K562 (cell line): ENCODE results near the gene OR6K3. TPM values are rescaled to one million over a fixed set of nuclear protein-coding genes. Genes with fewer than 3 reads are reported as not detected.

Source experiments
- ATAC-seq: fragments of 200-7000 bp; cut with Tn5 transposase; 3 replicates; pipeline ENCODE4 v1.9.1; 2020; ENCODE audit warnings: moderate library complexity
- BruUV-seq: library from RNA; stranded (reverse); fragments of 400-500 nt; replicated peaks from 2 replicates; lab custom pipeline; 2021; lab: Mats Ljungman, UMichigan
- CTCF ChIA-PET: fragments of 300-600 bp; formaldehyde crosslinking; extraction: SDS; loops from one replicate; lab custom pipeline; 2021; ENCODE audit warnings: low intra/inter-chr PET ratio; lab: Yijun Ruan, JAX
- POLR2A ChIA-PET: fragments of 300-600, 350-650 bp; sonication (Branson Sonifier 250); formaldehyde crosslinking; extraction: SDS; loops from one replicate; lab custom pipeline; 2021; ENCODE audit warnings: antibody characterized with exemption, inconsistent platforms; lab: Yijun Ruan, JAX
- DNase-seq, 4 experiments: peaks; one replicate each; pipeline versions ENCODE4 v3.0.0 to v3.0.0-alpha.2; 2011 to 2018; ENCODE audit warnings: low spot score in 3 of 4, mixed read lengths in 3 of 4; ENCODE audit errors: extremely low read depth in 1 of 4
- FAIRE-seq: peaks from 2 replicates; lab custom pipeline; 2011; peaks lifted over from hg19 to GRCh38; lab: Jason Lieb, UNC
- H2AFZ ChIP-seq: 2 replicates; pipeline ENCODE4 v1.6.0; 2011; ENCODE audit warnings: low read depth, low read length, control low read depth, inconsistent platforms
- H3K27ac ChIP-seq: fragments of 200-600 bp; 3 replicates; pipeline ENCODE4 v1.8.0; 2011; ENCODE audit warnings: low read depth, mild to moderate bottlenecking, control low read depth, inconsistent platforms, low read length, moderate library complexity, mixed read lengths; ENCODE audit errors: extremely low read depth
- H3K27me3 ChIP-seq, 2 experiments: fragments of 300-600 bp in 1 of 2; 2 replicates in 1 of 2; 3 replicates in 1 of 2; pipeline versions ENCODE4 v1.6.0 to v1.8.0; 2011; ENCODE audit warnings: inconsistent platforms in 2 of 2, low read length in 2 of 2, mild to moderate bottlenecking in 1 of 2, mixed read lengths in 1 of 2, moderate library complexity in 1 of 2; ENCODE audit not compliant: control insufficient read depth in 2 of 2, insufficient read depth in 2 of 2
- H3K36me3 ChIP-seq: fragments of 300-600 bp; 3 replicates; pipeline ENCODE4 v1.8.0; 2011; ENCODE audit warnings: mild to moderate bottlenecking, low read length, inconsistent platforms; ENCODE audit not compliant: control insufficient read depth, insufficient read depth
- H3K4me1 ChIP-seq, 2 experiments: fragments of 200-600 bp in 1 of 2; replicated peaks in 1 of 2; 2 replicates in 1 of 2; 3 replicates in 1 of 2; pipeline versions ENCODE4 v1.5.1 to v1.8.0; 2011; ENCODE audit warnings: inconsistent platforms in 2 of 2, low read length in 2 of 2, mild to moderate bottlenecking in 1 of 2, mixed read lengths in 1 of 2, moderate library complexity in 1 of 2; ENCODE audit not compliant: control insufficient read depth in 2 of 2, insufficient read depth in 2 of 2
- H3K4me2 ChIP-seq: 2 replicates; pipeline ENCODE4 v1.6.1; 2011; ENCODE audit warnings: low read length, control low read depth, inconsistent platforms, mixed read lengths; ENCODE audit not compliant: insufficient read depth
- H3K4me3 ChIP-seq: fragments of 200-600 bp; sonication (generic), shearing (Covaris generic); 2 replicates; pipeline ENCODE4 v1.5.1; 2016; ENCODE audit warnings: control low read depth, inconsistent platforms
- H3K79me2 ChIP-seq: fragments of 200-600 bp; 3 replicates; pipeline ENCODE4 v1.8.0; 2011; ENCODE audit warnings: low read length, inconsistent platforms; ENCODE audit not compliant: control insufficient read depth, insufficient read depth
- H3K9ac ChIP-seq, 2 experiments: 2 replicates each; pipeline versions ENCODE4 v1.6.0 to v1.6.1; 2011; ENCODE audit warnings: low read depth in 2 of 2, low read length in 2 of 2, control low read depth in 1 of 2, inconsistent platforms in 1 of 2, mild to moderate bottlenecking in 1 of 2, mixed read lengths in 1 of 2; ENCODE audit not compliant: insufficient read depth in 1 of 2
- H3K9me1 ChIP-seq: one replicate; pipeline ENCODE4 v1.6.0; 2011; ENCODE audit warnings: inconsistent platforms, mild to moderate bottlenecking, low read length, moderate library complexity; ENCODE audit not compliant: control insufficient read depth, insufficient read depth
- H3K9me3 ChIP-seq: replicated peaks from 2 replicates; pipeline ENCODE4 v1.5.1; 2011; ENCODE audit warnings: low read depth, low read length, inconsistent platforms; ENCODE audit not compliant: control insufficient read depth, insufficient read depth
- H4K20me1 ChIP-seq: replicated peaks from 2 replicates; pipeline ENCODE4 v1.6.1; 2011; ENCODE audit warnings: low read length, inconsistent platforms, mixed read lengths; ENCODE audit not compliant: control insufficient read depth, insufficient read depth
- CEBPB ChIP-seq: fragments of 450-650 bp; IDR thresholded peaks from 2 replicates; pipeline ENCODE4 v1.6.1; 2016; ENCODE audit warnings: missing genetic modification characterization, missing compliant biosample characterization
- ETV6 ChIP-seq, 3 experiments: fragments of 150-350 bp in 1 of 3; sonication (generic) in 1 of 3; formaldehyde crosslinking in 1 of 3; IDR thresholded peaks; 2 replicates each; pipeline versions ENCODE4 v1.6.1 to v1.8.0; 2014 to 2022; ENCODE audit warnings: borderline replicate concordance in 2 of 3, low read depth in 2 of 3, antibody characterized with exemption in 1 of 3, low read length in 1 of 3, mild to moderate bottlenecking in 1 of 3, missing genetic modification reagents in 1 of 3
- GABPB1 ChIP-seq: sonication (generic); formaldehyde crosslinking; IDR thresholded peaks from 2 replicates; pipeline ENCODE4 v1.8.0; 2022; ENCODE audit warnings: mild to moderate bottlenecking, missing genetic modification reagents
- KAT7 ChIP-seq: sonication (generic); formaldehyde crosslinking; IDR thresholded peaks from 2 replicates; pipeline ENCODE4 v1.8.0; 2022; ENCODE audit warnings: missing genetic modification reagents, mild to moderate bottlenecking, borderline replicate concordance
- KAT8 ChIP-seq: fragments of 450-650 bp; IDR thresholded peaks from 2 replicates; pipeline ENCODE4 v1.6.1; 2016; ENCODE audit warnings: low read depth, mild to moderate bottlenecking
- PBX2 ChIP-seq, 2 experiments: IDR thresholded peaks in 1 of 2; conservative IDR thresholded peaks in 1 of 2; 2 replicates each; pipeline ENCODE4 v1.6.1; 2016; ENCODE audit warnings: low read depth in 2 of 2, mild to moderate bottlenecking in 1 of 2, missing compliant biosample characterization in 1 of 2, missing genetic modification characterization in 1 of 2, moderate library complexity in 1 of 2
- SP2 ChIP-seq: IDR thresholded peaks from 2 replicates; pipeline ENCODE4 v1.6.1; 2011; ENCODE audit warnings: mild to moderate bottlenecking, low read depth, low read length, moderate library complexity; ENCODE audit not compliant: poor library complexity, severe bottlenecking; ENCODE audit errors: extremely low read depth
- SRSF9 ChIP-seq: fragments of 200-400 bp; formaldehyde crosslinking; IDR thresholded peaks from 2 replicates; pipeline ENCODE4 v1.6.1; 2017; ENCODE audit warnings: low read depth, low read length, borderline replicate concordance
- TARDBP ChIP-seq: fragments of 450-650 bp; IDR thresholded peaks from 2 replicates; pipeline ENCODE4 v1.6.1; 2016
- TFE3 ChIP-seq: fragments of 450-650 bp; formaldehyde crosslinking; IDR thresholded peaks from 2 replicates; pipeline ENCODE4 v1.4.0; 2020; ENCODE audit warnings: mild to moderate bottlenecking, mixed read lengths
- TRIM24 ChIP-seq, 2 experiments: fragments of 450-650 bp; IDR thresholded peaks; 2 replicates each; pipeline ENCODE4 v1.6.1; 2016
- YBX1 ChIP-seq: fragments of 450-650 bp; IDR thresholded peaks from 2 replicates; pipeline ENCODE4 v1.7.1; 2016; ENCODE audit warnings: mild to moderate bottlenecking
- ZNF133 ChIP-seq: fragments of 250-450 bp; sonication (Bioruptor Pico); IDR thresholded peaks from 2 replicates; pipeline ENCODE4 v1.4.0; 2020; ENCODE audit warnings: mild to moderate bottlenecking
- ZNF280B ChIP-seq: fragments of 250-450 bp; sonication (Bioruptor Pico); IDR thresholded peaks from 2 replicates; pipeline ENCODE4 v1.5.1; 2021; ENCODE audit warnings: mild to moderate bottlenecking
- WGBS: fragments of 100-300 bp; shearing (Covaris generic); methylation state at CpG from one replicate; pipeline ENCODE4 v1.1.6; 2016; ENCODE audit warnings: low coverage, mixed read lengths; ENCODE audit not compliant: insufficient coverage; ENCODE audit errors: missing lambda C conversion rate; 5-methylcytosine and 5-hydroxymethylcytosine counted together
- in situ Hi-C: fragments of 300-500 bp; cut with MboI; formaldehyde crosslinking; loops from 4 replicates; pipeline ENCODE4 v1.15.0; 2018; ENCODE audit warnings: inconsistent platforms, mixed read lengths
- intact Hi-C: fragments of 100-400 bp; cut with micrococcal nuclease; formaldehyde crosslinking; loops from 2 replicates; pipeline ENCODE4 v1.14.2; 2022
- polyA plus RNA-seq, 8 experiments: library from polyadenylated mRNA; depleted of rRNA in 4 of 8; stranded (reverse) in 5 of 8; unstranded in 3 of 8; fragments of >200 nt; fragmentation: Nextera tagmentation in 2 of 8; fragmentation: Illumina TruSeq in 1 of 8; extraction: Ambion mirVana in 2 of 8; extraction: Trizol in 1 of 8; gene quantifications; 2 replicates each; pipeline versions ENCODE4 v1.2.1 to v1.2.3, GENCODE V29; 2011 to 2014; ENCODE audit warnings: inconsistent platforms in 1 of 8, missing spikeins in 1 of 8
- total RNA-seq, 7 experiments: library from RNA; depleted of rRNA in 6 of 7; stranded (reverse); fragments of >200 nt in 6 of 7; fragmentation: Illumina TruSeq in 2 of 7; extraction: Trizol in 2 of 7; gene quantifications; 2 replicates each; pipeline versions ENCODE4 v1.2.1 to v1.2.3, GENCODE V29; 2011 to 2021; ENCODE audit warnings: low replicate concordance in 1 of 7

OR6K3 gene
- total and polyA plus RNA-seq, 9 of the 15 experiments (the other 6 are each of a cell fraction or from before 2014, with no cell fraction given) = not detected

- TF ChIP-seq PBX2 (CRISPR knock-in tag; IDR thresholded peaks at IDR 0.05; ENCODE audit: low read depth) (no peak), PBX2 (tag; conservative IDR thresholded peaks at IDR 0.05; ENCODE audit: low read depth) (no peak), TARDBP (no peak), ZNF280B (no peak), ZNF133 (CRISPR knock-in tag) (no peak), SRSF9 (no peak), SP2 (no peak)
Measured at GRCh38 chr1:158706096-158706495, 14.4 kb downstream of the OR6K3 start (continued).

GRCh38 chr1:158700552-158700951, 20.0 kb downstream of the OR6K3 start, which contains the start of gene OR6K2:
OR6K2 (minus strand) TSS chr1:158700652; CDS start chr1:158700652, 0 bp downstream.
- ChIA-PET POLR2A (no interaction called here), CTCF (no interaction called here)
- peak within 1 kb of the TSS; percentile 61 for H2AFZ ChIP-seq
- ATAC-seq (peak; percentile 37; the same call in 1 of the 3 replicates), FAIRE-seq (no peak), DNase-seq (no peak)
- no peak within 1 kb of the TSS for H3K4me2 ChIP-seq
- intact Hi-C loops (no loop called here), in situ Hi-C loops (no loop called here)
- no peaks in the 10 kb centered on the region for H4K20me1 ChIP-seq
- no peaks in the 10 kb centered on the region for H3K79me2 ChIP-seq
- no peaks in the 10 kb centered on the region for H3K9me1 ChIP-seq
- no peak within 1 kb of the TSS for H3K27ac ChIP-seq
- H3K9me3 ChIP-seq = no peaks in the 10 kb centered on the region
- no peak within 1 kb of the TSS for H3K9ac ChIP-seq
- BruUV-seq = no TSS peak
- H3K27me3 ChIP-seq = no peaks in the 10 kb centered on the region
- 59% methylated on average over 4 of the region's 4 CpGs for WGBS
- H3K4me1 ChIP-seq = no peaks in the 10 kb centered on the region; a peak in 1 of 5 replicates
- TF ChIP-seq KAT8 (no peak), KAT7 (CRISPR knock-in tag) (no peak), TRIM24 (IDR thresholded peaks at IDR 0.05) (no peak), ETV6 (IDR thresholded peaks at IDR 0.05; ENCODE audit: borderline replicate concordance in 1 of 2, low read depth in 2 of 2, low read length in 1 of 2) (no peak), ETV6 (CRISPR knock-in tag; IDR thresholded peaks at IDR 0.05; ENCODE audit: borderline replicate concordance) (no peak), CEBPB (tag) (no peak), TFE3 (CRISPR knock-in tag) (no peak), YBX1 (no peak), GABPB1 (CRISPR knock-in tag) (no peak)
- H3K4me3 ChIP-seq = no peak within 1 kb of the TSS
- no peaks in the 10 kb centered on the region for H3K36me3 ChIP-seq
